GM19455 (cell line): ENCODE measurements around the gene EDA.

Experiments
- ATAC-seq: cut with Tn5 transposase; IDR thresholded peaks from one replicate; pipeline ENCODE4 v1.9.1; 2021; ENCODE audit not compliant: unreplicated experiment

Gene EDA

DNA sequence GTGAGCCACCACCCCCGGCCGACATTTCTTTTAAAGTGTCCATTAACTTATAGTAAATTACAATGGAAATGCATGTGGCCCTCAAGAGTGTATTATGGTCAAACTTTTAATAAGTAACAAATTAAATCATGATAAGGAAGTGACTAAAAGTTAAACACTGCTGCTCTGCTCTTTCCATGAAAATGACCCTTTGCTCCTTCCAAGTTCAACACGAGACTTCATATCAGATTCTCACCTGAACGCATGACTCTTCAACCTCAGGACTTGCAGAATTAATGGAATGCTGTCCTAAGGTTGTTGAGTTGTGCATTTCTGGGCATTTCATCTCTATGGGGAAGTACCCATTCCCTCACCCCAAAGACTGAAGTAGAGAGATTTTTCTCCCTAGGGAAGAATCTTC lies 406.7 kb downstream of the EDA start:
- no peak for ATAC-seq

DNA sequence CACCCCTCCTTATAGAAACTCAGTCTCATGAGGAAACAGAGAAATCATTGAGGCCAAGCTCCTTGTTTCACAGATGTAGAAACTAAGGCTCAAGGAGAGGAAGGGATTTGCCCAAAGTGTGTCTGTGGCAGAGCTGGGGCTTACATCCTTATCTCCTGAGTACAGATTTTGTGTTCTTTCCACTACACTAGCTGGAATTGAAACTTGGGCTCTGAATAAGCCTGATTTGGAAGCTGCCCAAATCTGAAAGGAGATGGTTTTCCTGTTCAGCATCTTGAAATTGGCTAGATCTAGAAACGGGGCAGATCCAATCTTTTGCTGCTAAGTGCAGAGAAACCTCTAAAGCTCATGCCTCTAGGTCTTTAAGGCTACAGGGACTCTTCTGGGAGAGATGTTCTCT lies 409.6 kb downstream of the EDA start:
- no peak for ATAC-seq

DNA sequence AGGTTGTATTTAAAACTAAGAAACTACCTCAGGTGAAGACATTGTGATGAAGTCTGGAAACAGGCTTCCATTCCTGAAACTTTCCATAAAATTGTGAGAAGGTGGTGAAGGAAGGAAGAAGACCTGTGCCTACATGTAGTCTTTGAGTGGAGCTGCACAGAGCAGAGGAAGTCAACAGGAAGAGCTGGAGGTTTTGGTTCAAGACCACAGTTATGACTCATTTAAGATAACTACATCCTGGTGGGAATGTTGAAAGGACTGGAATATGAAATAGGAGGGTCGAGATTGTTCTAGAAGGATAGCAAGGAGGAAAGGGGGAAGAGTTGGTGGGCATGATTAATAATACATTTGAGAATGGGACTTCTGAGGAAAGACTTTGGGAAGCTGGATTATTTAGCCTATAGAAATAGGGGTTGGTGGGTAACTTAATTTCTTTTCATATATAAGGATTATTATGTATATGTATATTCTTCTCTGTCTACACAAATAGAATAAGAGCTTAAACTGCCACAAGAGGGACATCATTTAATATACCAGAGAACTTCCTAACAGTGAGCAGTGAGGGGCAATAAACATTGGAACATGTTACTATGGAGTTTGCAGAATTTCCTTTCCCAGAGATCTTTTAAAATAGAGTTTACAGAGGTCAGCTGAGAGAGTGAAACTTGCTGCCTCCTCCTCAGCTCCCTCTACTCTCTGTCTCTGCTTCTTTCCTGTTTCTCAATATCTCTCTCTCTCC lies 410.4 kb downstream of the EDA start:
- ATAC-seq = no peak

DNA sequence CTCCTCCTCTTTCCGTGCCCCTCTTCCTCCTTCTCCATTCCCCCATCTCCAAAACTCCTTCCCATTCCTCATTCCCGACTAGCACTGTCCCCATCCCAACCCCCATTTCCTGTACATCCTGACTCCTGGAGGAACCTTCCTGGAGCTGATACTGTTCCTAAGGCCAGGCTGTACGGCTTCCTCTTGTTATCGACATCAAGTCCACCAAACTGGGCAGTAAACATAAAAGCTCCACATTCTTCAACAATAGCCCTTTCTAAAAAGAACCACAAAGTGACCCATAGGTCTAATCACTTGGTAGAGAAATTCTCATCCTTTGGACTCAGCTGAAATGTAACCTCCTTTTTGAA lies 410.9 kb downstream of the EDA start:
- no peak for ATAC-seq

DNA sequence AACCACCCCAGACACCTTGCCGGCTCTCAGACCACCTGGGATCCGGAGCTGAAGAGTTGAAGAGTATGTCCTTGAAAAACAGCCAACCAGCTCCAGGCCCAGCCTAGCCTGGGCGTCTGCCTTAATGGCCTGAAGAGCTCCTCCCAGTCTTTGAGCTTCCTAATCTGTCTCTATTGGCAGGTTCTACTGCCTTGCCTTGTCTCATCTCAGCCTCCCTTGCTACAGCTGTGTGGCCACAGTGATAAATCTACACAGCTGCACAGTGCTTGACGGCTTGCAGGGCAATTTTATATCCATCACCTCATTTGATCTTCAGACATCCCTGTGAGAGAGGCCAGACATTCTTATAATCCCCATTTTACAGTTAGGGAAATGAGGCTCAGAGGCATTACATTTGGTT lies 413.9 kb downstream of the EDA start:
- no peak for ATAC-seq

DNA sequence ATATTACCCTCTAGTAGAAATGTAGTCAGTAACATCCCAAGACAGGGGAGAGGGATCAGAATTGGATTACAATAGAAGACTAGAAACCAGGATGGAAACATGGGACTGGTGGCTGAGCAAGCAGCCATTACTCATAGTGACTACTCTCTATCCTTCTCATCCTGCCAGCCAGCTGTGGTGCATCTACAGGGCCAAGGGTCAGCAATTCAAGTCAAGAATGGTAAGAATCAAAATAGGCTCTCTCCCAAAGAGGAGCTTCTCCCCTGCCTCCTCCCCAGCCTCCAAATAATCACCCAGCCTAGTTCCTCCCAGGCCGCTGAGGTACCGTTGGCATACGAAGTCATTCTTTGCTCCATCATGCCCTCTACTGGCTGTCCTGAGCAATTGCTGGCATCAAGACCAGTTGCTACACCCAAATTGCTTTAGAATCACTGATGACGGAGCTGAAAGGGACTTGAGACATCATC lies 414.4 kb downstream of the EDA start:
- ATAC-seq = peak; percentile 71

DNA sequence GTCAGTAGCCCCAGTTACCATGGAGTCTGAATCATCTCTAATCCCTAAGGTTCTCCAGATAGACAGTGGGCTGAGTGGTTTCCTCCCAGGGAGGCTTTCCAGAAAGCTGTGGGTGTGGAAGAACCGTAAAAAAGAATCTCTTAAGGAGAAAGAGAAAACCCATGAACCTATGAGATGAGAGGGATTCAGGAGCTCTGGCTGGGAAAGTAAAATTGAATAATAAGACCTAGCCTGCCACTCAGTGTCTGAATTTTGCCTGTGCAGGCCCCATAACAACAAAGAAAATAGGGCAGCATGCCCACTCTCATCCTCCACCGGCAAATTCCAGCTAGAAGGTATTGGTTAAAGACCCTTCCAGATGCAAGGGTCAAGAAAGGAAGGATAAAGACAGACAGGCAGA lies 416.9 kb downstream of the EDA start:
- no peak for ATAC-seq

DNA sequence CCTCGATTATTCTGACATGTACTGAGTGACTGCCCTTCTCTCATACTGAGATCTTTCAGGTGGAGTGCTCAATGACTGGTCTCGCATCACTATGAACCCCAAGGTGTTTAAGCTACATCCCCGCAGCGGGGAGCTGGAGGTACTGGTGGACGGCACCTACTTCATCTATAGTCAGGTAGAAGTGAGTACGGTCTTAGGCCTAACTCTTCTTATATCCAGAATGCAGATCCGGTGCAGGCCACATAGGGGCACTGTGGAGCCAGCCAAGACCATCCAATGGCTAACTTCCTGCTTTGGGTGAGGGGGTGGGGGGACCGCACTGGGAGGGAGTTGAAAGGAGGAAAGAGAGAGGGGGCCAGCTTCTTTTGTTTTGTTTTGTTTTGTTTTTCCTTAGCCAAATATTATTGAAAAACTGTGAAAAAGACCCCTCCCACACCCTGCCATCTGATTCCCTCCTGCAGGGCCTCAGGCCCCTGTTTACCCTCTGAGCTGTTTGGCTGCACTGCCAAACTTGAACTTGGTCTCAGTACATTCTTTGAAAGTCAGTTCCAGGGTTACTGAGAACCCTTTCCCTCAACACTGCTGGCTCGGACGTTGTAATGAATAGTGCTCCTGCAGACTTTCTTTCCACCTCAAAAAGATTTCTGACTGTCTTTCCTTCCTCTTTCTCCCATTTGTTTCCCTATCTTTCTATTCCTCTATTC lies 417.6 kb downstream of the EDA start:
- peak; percentile 75 for ATAC-seq

DNA sequence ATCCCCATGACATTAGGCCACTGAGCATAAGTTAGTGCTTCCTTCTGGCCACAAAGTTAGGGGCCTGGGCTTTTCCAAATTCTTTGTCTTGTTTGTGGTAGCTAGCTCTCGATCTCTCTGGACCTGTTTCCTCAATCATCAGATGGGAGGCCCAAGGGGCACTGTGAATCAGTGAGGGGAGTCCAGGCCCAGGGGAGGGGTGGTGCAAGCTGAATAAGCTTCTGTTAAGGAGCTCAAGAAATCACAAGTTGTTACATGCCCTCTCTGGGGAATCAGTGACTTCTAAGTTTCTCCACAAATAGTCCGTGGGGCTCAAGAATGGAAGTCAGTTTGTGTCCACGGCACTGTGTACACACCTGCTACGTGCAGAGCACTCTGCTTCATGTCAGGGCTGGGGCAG lies 418.7 kb downstream of the EDA start:
- no peak for ATAC-seq

DNA sequence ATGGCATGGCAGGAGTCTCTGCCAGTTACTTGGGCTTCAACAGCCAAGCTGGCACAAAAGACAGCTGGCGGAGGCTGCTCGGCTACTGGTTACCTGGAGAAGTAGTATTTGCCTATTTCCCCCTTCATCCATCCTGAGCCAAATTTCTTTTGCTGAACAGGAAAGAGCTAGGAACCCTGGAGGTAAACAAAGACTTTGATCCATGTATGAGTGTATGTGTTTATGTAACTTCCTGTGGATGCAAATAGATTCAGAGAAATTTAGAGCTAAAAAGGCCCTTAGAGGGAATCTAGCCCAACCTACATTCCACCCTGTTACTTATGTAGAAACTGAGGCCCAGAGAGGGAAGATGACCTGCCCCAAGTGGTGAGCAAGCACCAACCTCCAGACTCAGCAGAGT lies 422.6 kb downstream of the EDA start:
- no peak for ATAC-seq

DNA sequence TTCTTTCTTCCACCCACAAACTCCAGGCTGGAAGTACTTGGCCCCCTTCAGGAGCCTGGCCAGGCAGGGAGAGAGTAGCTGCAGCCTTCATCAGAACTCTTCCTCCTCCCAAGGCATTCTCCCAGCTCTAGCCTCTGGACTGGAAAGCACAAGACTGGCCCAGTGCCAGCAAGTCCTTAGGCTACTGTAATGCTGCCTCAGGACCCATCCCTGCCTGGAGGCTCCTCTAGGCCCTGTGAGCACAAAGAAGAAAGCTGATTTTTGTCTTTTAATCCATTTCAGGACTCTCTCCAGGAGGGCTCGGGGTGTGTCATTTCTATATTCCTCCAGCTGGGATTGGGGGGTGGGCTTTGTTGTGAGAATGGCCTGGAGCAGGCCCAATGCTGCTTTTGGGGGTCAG lies 423.0 kb downstream of the EDA start:
- no peak for ATAC-seq

DNA sequence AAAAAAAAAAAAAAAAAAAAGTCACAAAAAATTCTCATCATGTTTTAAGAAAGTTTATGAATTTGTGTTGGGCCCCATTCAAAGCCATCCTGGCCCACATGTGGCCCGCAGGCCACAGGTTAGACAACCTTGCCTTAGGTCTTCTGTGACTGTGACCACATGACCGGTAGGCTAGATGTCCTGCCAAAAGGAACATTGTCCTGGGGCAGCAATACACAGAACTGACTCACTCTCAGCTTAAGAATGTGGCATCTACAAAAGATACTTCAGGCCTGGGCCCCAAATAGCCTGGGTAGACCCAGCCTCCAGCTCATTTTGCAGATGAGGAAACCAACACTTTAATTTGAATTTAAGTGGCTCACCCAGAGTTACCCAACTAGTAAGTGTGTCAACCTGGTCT lies 423.8 kb downstream of the EDA start:
- ATAC-seq = no peak

DNA sequence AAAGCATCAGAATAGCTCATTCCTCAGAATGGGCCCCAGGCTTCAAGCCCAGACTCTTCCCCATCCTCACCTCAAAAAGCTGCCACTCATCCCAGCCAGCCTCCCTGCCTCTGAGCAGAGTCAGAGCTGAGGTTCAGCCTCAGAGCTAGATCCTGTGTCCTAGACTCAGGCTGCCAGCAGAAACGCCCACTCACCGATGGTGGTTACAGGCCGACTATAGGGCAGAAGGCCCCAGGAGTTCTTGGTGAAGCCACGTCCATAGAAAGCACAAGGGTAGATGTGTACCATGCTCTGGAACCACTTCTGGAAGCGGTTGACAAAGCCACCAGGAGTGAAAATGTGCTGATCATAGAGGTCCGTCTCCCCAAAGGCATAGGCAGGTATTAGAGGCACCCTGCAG lies 426.1 kb downstream of the EDA start:
- no peak for ATAC-seq

DNA sequence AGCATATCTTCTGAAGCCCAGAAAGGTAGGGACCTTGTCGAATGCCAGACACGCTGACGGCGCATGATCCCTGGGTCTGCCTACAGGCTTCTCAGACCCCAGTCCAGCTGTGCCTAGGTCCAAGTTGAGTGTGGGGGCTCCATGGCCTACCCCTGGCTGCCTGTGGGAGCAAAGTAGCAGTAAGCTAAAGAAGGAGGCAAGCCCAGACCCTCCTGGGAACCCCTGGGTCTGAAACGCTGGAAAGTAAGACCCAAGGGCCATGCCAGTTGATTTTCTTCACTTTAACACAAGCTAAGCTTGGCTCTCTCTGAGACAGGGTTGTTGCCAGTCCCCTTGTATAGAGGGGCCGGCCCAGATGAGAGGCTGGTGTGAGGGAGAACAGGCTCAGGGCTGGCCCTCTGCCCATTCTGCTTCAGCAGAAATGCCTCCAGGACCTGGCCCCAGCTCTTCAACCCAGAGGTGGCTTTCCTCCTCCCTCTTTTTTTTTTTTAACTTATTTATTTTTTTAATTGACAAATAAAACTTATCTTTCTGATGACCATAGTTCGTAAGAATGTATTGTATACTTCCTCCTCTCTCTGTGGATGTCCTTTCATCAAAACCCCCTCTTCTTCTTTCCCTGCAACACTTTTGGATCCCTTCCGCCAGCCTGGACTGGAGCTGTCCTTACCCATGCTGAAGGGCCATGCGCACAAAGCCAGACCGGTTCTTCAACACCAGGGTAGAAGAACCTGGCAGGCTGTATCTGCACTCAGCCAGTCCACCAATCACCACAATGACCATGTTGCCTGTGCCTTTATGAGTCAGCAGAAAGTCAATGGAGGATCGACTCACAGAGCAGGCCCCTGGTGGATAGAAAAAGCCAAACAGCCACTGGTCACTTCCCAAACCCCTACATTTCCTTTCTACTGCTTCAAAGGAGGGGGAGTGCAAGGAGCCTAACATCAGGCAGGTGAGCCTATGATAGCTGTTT lies 426.8 kb downstream of the EDA start:
- ATAC-seq = no peak

DNA sequence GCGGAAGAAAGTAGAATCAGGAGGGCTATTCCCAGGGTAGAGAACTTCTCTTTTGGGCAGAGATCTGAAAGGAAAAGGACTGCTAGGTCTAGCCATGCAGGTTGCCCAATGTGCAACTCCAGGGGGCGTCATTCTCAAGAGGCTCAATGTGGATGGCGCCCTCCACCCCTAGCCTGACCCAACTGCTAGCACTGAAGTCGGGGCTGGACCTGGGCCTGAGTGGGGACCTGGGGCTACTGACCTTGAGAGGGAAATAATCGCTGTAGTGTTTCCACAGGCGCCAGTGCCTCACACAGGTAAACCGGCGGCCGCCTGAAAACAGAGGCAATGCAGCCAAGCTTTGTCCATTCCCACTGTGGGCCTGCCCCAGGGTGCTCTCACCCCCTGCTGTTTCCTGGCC lies 427.8 kb downstream of the EDA start:
- no peak for ATAC-seq

DNA sequence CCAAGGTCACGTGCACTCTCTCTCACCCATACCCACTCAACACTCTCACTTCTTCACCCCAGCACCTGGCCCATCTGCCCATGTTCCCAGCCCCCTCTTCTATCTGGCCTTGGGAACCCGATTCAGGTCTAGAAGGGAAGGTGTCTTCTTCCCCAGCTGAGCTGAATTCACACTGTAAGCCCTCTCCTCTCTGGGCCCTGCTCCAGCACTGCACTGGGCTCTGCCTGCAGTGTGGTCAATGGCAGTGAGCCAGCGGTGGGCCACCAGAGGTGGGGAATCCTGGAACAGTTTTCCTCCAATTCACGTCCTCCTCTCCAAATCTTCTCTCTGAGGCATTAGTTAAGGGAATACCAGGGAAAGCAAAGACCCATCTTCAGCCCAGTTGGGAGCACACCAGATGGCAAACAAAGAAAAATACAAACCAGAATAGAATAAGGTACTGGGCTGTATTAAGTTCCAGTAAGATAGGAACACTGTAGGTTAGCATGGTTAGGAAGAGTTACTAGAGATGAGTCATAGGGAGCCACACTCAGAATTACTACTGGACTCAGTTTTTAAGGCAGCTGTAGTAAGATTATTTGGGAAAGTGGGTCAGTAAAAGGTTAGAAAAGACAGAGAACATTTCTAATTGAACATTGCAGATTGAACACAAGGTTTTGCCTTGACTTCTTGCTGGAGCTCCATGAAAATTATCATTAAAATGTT lies 428.8 kb downstream of the EDA start:
- no peak for ATAC-seq

DNA sequence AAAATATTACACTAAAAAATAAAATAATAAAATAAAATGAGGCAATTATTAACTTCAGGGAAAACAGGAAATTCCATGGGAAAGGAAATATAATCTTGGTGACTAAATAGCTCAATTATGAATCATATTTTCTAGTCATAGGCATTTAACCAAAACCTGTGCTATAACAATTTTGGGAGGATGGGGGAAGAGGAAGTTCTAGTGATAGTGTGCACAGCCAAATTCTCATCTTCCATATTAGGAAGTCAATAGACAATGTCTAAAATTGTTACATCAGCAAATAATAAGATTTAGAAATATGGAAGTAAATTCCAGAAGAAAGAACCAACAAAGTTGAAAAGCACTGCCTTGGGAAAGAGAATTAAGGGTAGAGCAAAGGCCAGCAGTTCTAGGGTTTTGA lies 431.1 kb downstream of the EDA start:
- ATAC-seq = no peak

DNA sequence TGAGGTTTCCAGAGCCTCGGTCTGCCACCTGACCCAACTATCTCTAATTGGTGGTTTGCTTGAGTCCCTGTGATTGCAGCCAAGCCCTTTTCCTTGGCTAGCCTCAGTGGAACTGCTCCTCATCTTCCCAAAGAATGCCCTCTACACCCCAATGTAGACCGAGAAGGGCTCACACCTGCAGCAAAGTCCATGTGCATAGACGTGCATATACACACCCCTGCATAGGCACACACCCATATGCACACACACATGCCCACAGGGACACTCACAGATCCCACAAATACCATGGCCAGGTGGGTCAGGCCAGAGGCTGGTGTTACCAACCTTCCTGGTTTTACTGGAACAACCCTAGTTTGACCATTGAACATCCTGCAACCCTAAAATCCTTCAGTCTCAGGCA lies 433.5 kb downstream of the EDA start:
- no peak for ATAC-seq

DNA sequence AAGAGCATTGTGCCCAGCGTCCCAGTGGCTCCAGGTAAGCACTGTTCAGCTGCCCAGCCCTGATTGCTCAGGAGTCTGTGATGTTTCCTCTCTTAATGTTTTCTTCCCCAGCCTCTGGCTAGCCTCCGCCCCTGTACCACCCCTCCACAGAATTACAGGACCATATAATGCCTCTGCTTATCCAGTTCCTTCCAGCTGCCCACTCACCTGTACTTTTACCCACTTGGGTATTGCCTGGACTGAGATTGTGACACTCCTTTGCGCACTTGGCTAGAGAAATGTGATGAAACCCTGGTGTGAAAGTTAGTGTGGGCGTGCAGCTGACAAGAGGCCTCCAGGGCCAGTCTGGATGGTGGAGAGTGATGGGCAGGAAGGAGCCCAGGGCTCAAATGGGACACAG lies 434.0 kb downstream of the EDA start, which contains the start of gene AWAT2:
TSS of gene AWAT2 (minus strand) at position 14 of the 400 bp plus-strand sequence. CDS start at position 8, 6 bp downstream.
- no peak for ATAC-seq

DNA sequence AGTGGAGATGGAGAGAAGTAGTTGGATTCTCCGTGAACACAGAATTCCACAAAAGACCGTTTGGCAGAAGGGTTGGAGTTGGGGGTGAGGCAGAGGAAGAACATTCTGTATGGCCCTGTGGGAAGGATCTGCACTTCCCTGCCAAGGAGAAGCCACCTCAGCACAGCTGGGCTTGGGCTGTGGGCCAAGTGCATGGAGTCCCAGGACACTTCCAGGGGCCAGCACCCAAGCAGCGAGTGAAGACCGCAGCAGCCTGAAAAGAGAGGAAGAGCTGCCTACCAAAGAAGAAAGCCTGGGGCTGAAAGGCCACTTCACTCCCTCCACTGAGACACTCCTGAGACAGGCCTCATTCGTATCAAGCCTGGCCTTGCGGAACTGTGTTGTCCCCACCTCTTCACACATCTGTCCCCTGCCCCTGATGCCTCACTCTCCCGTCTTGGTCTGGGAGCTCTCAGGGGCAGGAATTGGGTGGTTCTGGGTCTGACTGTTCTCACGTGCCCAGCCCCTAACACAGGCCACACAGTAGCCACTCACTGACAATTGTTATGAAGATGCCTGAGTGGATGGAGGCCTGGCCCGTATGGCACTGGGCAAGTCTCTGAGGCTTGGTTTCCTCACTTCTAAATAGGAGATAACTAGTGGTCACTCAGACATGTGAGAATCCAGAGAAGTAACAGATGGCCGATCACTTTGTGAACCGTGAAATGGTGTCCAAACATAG lies 437.1 kb downstream of the EDA start:
- ATAC-seq = no peak
